Left lung (tissue), 10 donors: ENCODE results near the gene POU6F2. TPM values are rescaled to one million over a fixed set of nuclear protein-coding genes. Genes with fewer than 3 reads are reported as not detected.

Experiments
- ATAC-seq: fragments of 200-7000 bp; cut with Tn5 transposase; one replicate; pipeline ENCODE4 v1.9.1; 2020; ENCODE audit warnings: moderate library complexity
- DNase-seq, 4 donors: peaks; one replicate each; pipeline ENCODE4 v3.0.0-alpha.2; 2013 to 2020
- H3K27ac ChIP-seq, 2 donors: fragments of 200-600 bp; sonication (generic) in 1 of 2; one replicate each; pipeline versions ENCODE4 v1.5.0 to v1.8.0; 2020 to 2021
- H3K27me3 ChIP-seq, 2 donors: fragments of 200-600 bp; sonication (generic) in 1 of 2; one replicate each; pipeline versions ENCODE4 v1.5.0 to v1.8.0; 2020 to 2021
- H3K36me3 ChIP-seq, 2 donors: fragments of 200-600 bp; sonication (generic) in 1 of 2; one replicate each; pipeline versions ENCODE4 v1.5.0 to v1.8.0; 2020 to 2021
- H3K4me1 ChIP-seq, 2 donors: fragments of 200-600 bp; one replicate each; pipeline ENCODE4 v1.8.0; 2021
- H3K4me3 ChIP-seq, 2 donors: fragments of 200-600 bp; sonication (generic) in 1 of 2; one replicate each; pipeline versions ENCODE4 v1.5.0 to v1.8.0; 2020 to 2021; ENCODE audit warnings: mild to moderate bottlenecking in 1 of 2
- H3K9me3 ChIP-seq, 2 donors: fragments of 200-600 bp; sonication (generic) in 1 of 2; one replicate each; pipeline versions ENCODE4 v1.5.0 to v1.8.0; 2020 to 2021
- intact Hi-C, 2 donors: fragments of 100-400 bp; cut with DNase I; formaldehyde crosslinking; loops; one replicate each; pipeline versions ENCODE4 v1.11.2 to v1.14.2; 2022
- polyA plus RNA-seq, 6 donors: library from polyadenylated mRNA; unstranded; fragments of 120-200 nt; gene quantifications; one replicate each; pipeline ENCODE4 v1.2.1, GENCODE V29; 2013; ENCODE audit not compliant: insufficient read length in 6 of 6
- total RNA-seq, 2 donors: library from RNA; stranded (reverse); fragmentation: NEBNext Ultra II Directional; extraction: Animal tissue kit (Norgen Biotek cat#: 25700); gene quantifications; one replicate each; pipeline ENCODE4 v1.2.1, GENCODE V29; 2021
- TF ChIP-seq, protein P1 (sequence below), 2 donors: fragments of 200-600 bp; sonication (generic) in 1 of 2; IDR thresholded peaks; one replicate each; pipeline versions ENCODE4 v1.5.0 to v1.8.0; 2021; ENCODE audit warnings: antibody characterized with exemption in 2 of 2
- donor health status: DM: no; HTN: yes; CAD: no.
- donor health status: DM: no; HTN: no; CAD: no.

POU6F2 gene
- total and polyA plus RNA-seq, 8 donors = 0.08 to 0.32 (median 0.18) TPM; not detected in 3

DNA sequence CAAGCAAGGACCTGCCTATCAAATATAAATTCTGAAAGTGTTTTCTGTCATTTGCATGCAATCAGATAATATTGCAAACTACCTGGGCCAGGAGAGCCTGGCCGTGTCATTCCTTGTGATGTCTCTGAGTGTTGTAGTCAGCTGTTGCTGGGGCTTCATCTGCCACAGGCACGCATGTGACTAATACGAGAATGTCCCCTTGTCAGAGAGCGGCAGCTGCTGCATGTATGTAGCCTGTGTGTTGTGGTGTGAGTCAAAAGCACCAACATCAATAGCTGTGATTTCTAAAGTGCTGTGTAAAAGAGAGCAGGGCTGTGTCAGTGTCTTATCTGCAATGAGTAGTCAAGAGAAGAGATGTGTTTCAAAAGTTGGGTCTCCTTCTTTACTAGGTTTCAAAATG is 155.4 kb downstream of the POU6F2 start:
- TF ChIP-seq, protein P1, sequence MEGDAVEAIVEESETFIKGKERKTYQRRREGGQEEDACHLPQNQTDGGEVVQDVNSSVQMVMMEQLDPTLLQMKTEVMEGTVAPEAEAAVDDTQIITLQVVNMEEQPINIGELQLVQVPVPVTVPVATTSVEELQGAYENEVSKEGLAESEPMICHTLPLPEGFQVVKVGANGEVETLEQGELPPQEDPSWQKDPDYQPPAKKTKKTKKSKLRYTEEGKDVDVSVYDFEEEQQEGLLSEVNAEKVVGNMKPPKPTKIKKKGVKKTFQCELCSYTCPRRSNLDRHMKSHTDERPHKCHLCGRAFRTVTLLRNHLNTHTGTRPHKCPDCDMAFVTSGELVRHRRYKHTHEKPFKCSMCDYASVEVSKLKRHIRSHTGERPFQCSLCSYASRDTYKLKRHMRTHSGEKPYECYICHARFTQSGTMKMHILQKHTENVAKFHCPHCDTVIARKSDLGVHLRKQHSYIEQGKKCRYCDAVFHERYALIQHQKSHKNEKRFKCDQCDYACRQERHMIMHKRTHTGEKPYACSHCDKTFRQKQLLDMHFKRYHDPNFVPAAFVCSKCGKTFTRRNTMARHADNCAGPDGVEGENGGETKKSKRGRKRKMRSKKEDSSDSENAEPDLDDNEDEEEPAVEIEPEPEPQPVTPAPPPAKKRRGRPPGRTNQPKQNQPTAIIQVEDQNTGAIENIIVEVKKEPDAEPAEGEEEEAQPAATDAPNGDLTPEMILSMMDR (IDR thresholded peaks at IDR 0.05) = no peak
- H3K4me1 ChIP-seq = no peaks in the 10 kb centered on the region
- intact Hi-C loops = no loop called here
- H3K27ac ChIP-seq = no peak overlapping the region
- no peak overlapping the region for H3K4me3 ChIP-seq
- DNase-seq (no peak), ATAC-seq (no peak)
- H3K27me3 ChIP-seq = peaks cover 0 to 13% of the 10 kb centered on the region in 2 donors
- no peaks in the 10 kb centered on the region for H3K9me3 ChIP-seq
- H3K36me3 ChIP-seq = no peaks in the 10 kb centered on the region

DNA sequence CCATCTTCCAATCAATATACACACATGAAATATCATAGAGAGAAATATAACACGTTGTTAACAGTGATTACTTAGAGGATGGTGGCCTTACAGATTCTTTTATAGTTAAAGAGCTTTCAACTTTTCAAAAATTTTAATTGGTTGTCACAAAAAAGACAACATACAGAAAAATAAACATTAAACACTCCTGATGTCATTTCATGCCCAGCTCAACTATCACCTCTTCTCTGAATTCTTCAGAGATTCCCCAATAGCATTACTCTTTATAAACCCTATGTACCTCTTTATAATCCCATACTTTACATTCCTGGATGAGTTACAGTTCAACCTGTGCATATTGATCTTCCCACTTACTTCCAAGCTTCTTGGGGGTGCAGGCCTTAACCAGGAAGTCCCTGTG is 159.8 kb downstream of the POU6F2 start:
- intact Hi-C loops = no loop called here
- Histone ChIP-seq H3K4me1 (no peaks in the 10 kb centered on the region), H3K36me3 (no peaks in the 10 kb centered on the region), H3K4me3 (no peak overlapping the region), H3K9me3 (peaks cover 0 to 8% of the 10 kb centered on the region in 2 donors), H3K27me3 (no peaks in the 10 kb centered on the region), H3K27ac (no peak overlapping the region)
- DNase-seq = no peak
- TF ChIP-seq, protein P1 (IDR thresholded peaks at IDR 0.05) = no peak
- no peak for ATAC-seq

DNA sequence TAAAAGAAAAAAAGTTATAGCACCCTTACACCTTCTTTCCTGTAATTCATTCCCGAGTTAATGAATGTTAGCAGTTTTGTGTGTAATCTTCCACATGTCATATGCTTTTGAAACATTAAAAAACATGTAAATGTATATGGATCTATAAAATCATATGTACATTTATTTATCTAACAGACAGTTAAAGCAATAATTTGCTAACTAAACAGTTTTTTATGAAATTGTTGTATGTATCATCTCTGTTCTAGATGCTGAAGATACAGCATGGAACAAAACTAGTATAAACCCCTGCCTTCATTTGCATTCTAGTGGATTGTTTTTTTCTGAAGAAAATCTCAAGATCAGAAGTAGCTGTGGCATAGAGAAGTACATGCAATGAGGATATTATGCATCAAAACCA is 165.0 kb downstream of the POU6F2 start:
- ATAC-seq (no peak), DNase-seq (no peak)
- H3K4me1 ChIP-seq = no peaks in the 10 kb centered on the region
- TF ChIP-seq, protein P1 (IDR thresholded peaks at IDR 0.05) = no peak
- intact Hi-C loops = no loop called here
- no peaks in the 10 kb centered on the region for H3K27me3 ChIP-seq
- H3K9me3 ChIP-seq = peaks cover 0 to 8% of the 10 kb centered on the region in 2 donors
- H3K27ac ChIP-seq = no peak overlapping the region
- H3K4me3 ChIP-seq = no peak overlapping the region
- no peaks in the 10 kb centered on the region for H3K36me3 ChIP-seq

DNA sequence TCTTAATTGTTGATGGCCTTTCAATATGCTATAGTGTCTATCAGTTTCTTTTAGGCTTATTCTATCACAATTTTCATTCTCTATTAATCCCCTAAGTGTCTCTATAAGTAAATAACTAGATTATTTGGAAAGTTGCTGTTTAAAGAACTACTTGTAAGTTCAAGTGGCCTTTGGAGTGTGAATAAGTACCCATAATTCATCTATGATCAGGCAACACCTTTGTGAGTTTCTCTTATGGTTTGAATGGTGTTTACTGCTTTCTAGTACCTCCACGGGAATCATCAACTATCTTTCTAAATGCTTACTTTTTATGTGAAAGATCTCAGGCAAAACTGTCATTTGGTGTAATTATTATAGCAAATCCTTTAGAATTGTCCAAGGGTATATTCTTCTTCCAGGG is 166.7 kb downstream of the POU6F2 start:
- ATAC-seq (peak; percentile 64), DNase-seq (no peak)
- Histone ChIP-seq H3K27me3 (no peaks in the 10 kb centered on the region), H3K4me3 (no peak overlapping the region), H3K36me3 (no peaks in the 10 kb centered on the region), H3K4me1 (no peaks in the 10 kb centered on the region), H3K9me3 (peaks cover 0 to 8% of the 10 kb centered on the region in 2 donors), H3K27ac (no peak overlapping the region)
- TF ChIP-seq, protein P1 (IDR thresholded peaks at IDR 0.05) = no peak
- intact Hi-C loops = no loop called here

DNA sequence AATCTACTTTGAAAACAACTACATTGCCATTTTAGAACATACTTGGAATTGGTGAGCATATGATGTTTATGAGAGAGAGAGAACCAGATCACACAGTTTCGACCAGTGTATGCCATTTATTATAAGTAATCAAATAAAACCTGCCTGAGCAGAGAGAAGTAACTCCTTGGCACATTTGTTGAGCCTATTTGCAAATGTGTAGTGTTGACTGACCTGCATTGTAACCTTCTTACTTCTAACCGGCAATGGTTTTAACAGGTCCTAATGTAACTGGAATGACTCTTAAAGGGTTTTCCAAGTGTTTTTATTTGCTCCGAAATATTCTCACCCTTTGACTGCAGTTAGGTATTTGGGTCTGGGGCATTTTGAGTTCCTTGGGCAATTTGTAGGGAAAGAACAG is 167.6 kb downstream of the POU6F2 start:
- no peak for DNase-seq
- no peaks in the 10 kb centered on the region for H3K27me3 ChIP-seq
- H3K9me3 ChIP-seq = peaks cover 0 to 4% of the 10 kb centered on the region in 2 donors
- ATAC-seq = peak; percentile 89
- H3K27ac ChIP-seq = peak overlapping the region in 1 of 2 donors; percentile 47
- intact Hi-C loops = no loop called here
- no peaks in the 10 kb centered on the region for H3K36me3 ChIP-seq
- H3K4me1 ChIP-seq = no peaks in the 10 kb centered on the region
- TF ChIP-seq, protein P1 (IDR thresholded peaks at IDR 0.05) = no peak
- no peak overlapping the region for H3K4me3 ChIP-seq
